ENCODE results near the gene CLSTN2. TPM values are rescaled to one million over a fixed set of nuclear protein-coding genes. Genes with fewer than 3 reads are reported as not detected.

The CLSTN2 gene
- total RNA-seq, 2 experiments from 2014 or later, result 0.08 TPM; not detected in 1

- Mint-ChIP-seq H3K4me3 (no peak overlapping the region), H3K9me3 (peaks cover 2% of the 10 kb centered on the region), H3K27ac (no peak overlapping the region), H3K36me3 (no peaks in the 10 kb centered on the region), H3K27me3 (peaks cover 9% of the 10 kb centered on the region), H3K4me1 (no peaks in the 10 kb centered on the region)
- no peak for DNase-seq
These were observed 667.8 kb downstream of the CLSTN2 start for GRCh38 chr3:140602781-140603180.

- no peak for DNase-seq
- no peaks in the 10 kb centered on the region for H3K36me3 Mint-ChIP-seq
- no peak overlapping the region for H3K27ac Mint-ChIP-seq
- no peaks in the 10 kb centered on the region for H3K4me1 Mint-ChIP-seq
- H3K9me3 Mint-ChIP-seq, result peaks cover 2% of the 10 kb centered on the region
- peaks cover 9% of the 10 kb centered on the region for H3K27me3 Mint-ChIP-seq
- no peak overlapping the region for H3K4me3 Mint-ChIP-seq
These were observed 668.8 kb downstream of the CLSTN2 start for GRCh38 chr3:140603766-140604165.

- H3K4me1 Mint-ChIP-seq, result no peaks in the 10 kb centered on the region
- peaks cover 2% of the 10 kb centered on the region for H3K9me3 Mint-ChIP-seq
- H3K27me3 Mint-ChIP-seq, result peaks cover 11% of the 10 kb centered on the region
- no peak overlapping the region for H3K4me3 Mint-ChIP-seq
- no peak for DNase-seq
- no peaks in the 10 kb centered on the region for H3K36me3 Mint-ChIP-seq
- H3K27ac Mint-ChIP-seq, result no peak overlapping the region
These were observed 675.6 kb downstream of the CLSTN2 start for GRCh38 chr3:140610544-140610943.

GRCh38 chr3:140614001-140614400, 679.0 kb downstream of the CLSTN2 start:
- H3K9me3 Mint-ChIP-seq, result peaks cover 8% of the 10 kb centered on the region
- H3K4me3 Mint-ChIP-seq, result no peak overlapping the region
- H3K27me3 Mint-ChIP-seq, result peaks cover 11% of the 10 kb centered on the region
- no peaks in the 10 kb centered on the region for H3K36me3 Mint-ChIP-seq
- H3K4me1 Mint-ChIP-seq, result no peaks in the 10 kb centered on the region
- no peak for DNase-seq
- no peak overlapping the region for H3K27ac Mint-ChIP-seq

- H3K4me1 Mint-ChIP-seq, result no peaks in the 10 kb centered on the region
- no peak for DNase-seq
- peaks cover 8% of the 10 kb centered on the region for H3K9me3 Mint-ChIP-seq
- H3K36me3 Mint-ChIP-seq, result no peaks in the 10 kb centered on the region
- no peak overlapping the region for H3K27ac Mint-ChIP-seq
- peaks cover 22% of the 10 kb centered on the region for H3K27me3 Mint-ChIP-seq
- no peak overlapping the region for H3K4me3 Mint-ChIP-seq
These were observed 682.1 kb downstream of the CLSTN2 start for GRCh38 chr3:140617135-140617534.

GRCh38 chr3:140626856-140627255, 691.9 kb downstream of the CLSTN2 start:
- Mint-ChIP-seq H3K36me3 (peaks cover 1% of the 10 kb centered on the region), H3K27me3 (no peaks in the 10 kb centered on the region), H3K27ac (no peak overlapping the region), H3K4me3 (no peak overlapping the region), H3K4me1 (no peaks in the 10 kb centered on the region), H3K9me3 (peaks cover 1% of the 10 kb centered on the region)
- no peak for DNase-seq

All from activated naive CD8-positive, alpha-beta T cell treated with anti-CD3 and anti-CD28 coated beads for 36 hours (primary cell).